GM12892 (cell line): Measurements from ENCODE around the gene CEP112.
"Not testable (repeated sequence)": the region's sequence is repeated elsewhere in the genome, so short reads cannot be mapped to it uniquely, and the experiment has no call there.

ENCODE experiments used
- DNase-seq: peaks from one replicate; pipeline ENCODE4 v3.0.0; 2011; ENCODE audit not compliant: insufficient read length
- FAIRE-seq: peaks from 2 replicates; lab custom pipeline; 2011; peaks lifted over from hg19 to GRCh38; lab: Jason Lieb, UNC
- POLR2A ChIP-seq: IDR thresholded peaks from 2 replicates; pipeline ENCODE4 v1.6.1; 2011; ENCODE audit warnings: low read depth, low read length, control low read depth
- POLR2AphosphoS5 ChIP-seq: IDR thresholded peaks from 2 replicates; pipeline ENCODE4 v1.6.1; 2011; ENCODE audit warnings: low read depth, low read length, control low read depth
- TAF1 ChIP-seq: IDR thresholded peaks from 2 replicates; pipeline ENCODE4 v1.6.1; 2011; ENCODE audit warnings: low read depth, mild to moderate bottlenecking, control low read depth, low read length, borderline replicate concordance

The CEP112 gene

GRCh38 chr17:65742403-65743307 is 449.3 kb downstream of the CEP112 start:
- DNase-seq (no peak), FAIRE-seq (no peak)
- TF ChIP-seq POLR2AphosphoS5 (no peak), TAF1 (no peak), POLR2A (no peak)

GRCh38 chr17:65741710-65742109 is 450.2 kb downstream of the CEP112 start:
- FAIRE-seq: no peak
- TF ChIP-seq POLR2A (no peak), POLR2AphosphoS5 (no peak), TAF1 (no peak)
- DNase-seq: no peak

- DNase-seq: no peak
- FAIRE-seq: no peak
Observed at GRCh38 chr17:65739034-65739433, 452.9 kb downstream of the CEP112 start.

GRCh38 chr17:65737451-65737850 is 454.5 kb downstream of the CEP112 start:
- DNase-seq: no peak
- FAIRE-seq: no peak
- TF ChIP-seq POLR2AphosphoS5 (no peak), TAF1 (no peak), POLR2A (no peak)

More at GRCh38 chr17:65739034-65739433, 452.9 kb downstream of the CEP112 start:
- TF ChIP-seq POLR2AphosphoS5 (no peak), POLR2A (no peak), TAF1 (no peak)

- TF ChIP-seq POLR2A: no peak
- TF ChIP-seq POLR2AphosphoS5: no peak
- no peak for TF ChIP-seq TAF1
Observed at GRCh38 chr17:65733314-65733713, 458.6 kb downstream of the CEP112 start.

GRCh38 chr17:65732667-65733066 is 459.3 kb downstream of the CEP112 start:
- FAIRE-seq, DNase-seq: not testable (repeated sequence)

More at GRCh38 chr17:65733314-65733713, 458.6 kb downstream of the CEP112 start:
- FAIRE-seq (no peak), DNase-seq (no peak)

- no peak for DNase-seq
- TF ChIP-seq POLR2AphosphoS5 (no peak), POLR2A (no peak), TAF1 (no peak)
- FAIRE-seq: no peak
Observed at GRCh38 chr17:65730711-65731169, 461.2 kb downstream of the CEP112 start.

- DNase-seq (no peak), FAIRE-seq (no peak)
- TF ChIP-seq POLR2AphosphoS5 (no peak), POLR2A (no peak), TAF1 (no peak)
Observed at GRCh38 chr17:65729207-65729606, 462.7 kb downstream of the CEP112 start.

- TF ChIP-seq TAF1 (no peak), POLR2A (no peak), POLR2AphosphoS5 (no peak)
- DNase-seq (no peak), FAIRE-seq (no peak)
Observed at GRCh38 chr17:65727832-65728231, 464.1 kb downstream of the CEP112 start.

- no peak for TF ChIP-seq TAF1
- TF ChIP-seq POLR2AphosphoS5: no peak
- TF ChIP-seq POLR2A: no peak
- DNase-seq: no peak
- FAIRE-seq: no peak
Observed at GRCh38 chr17:65727246-65727645, 464.7 kb downstream of the CEP112 start.

GRCh38 chr17:65723431-65724151 is 468.3 kb downstream of the CEP112 start:
- no peak for TF ChIP-seq TAF1
- no peak for TF ChIP-seq POLR2A
- no peak for TF ChIP-seq POLR2AphosphoS5
- DNase-seq (no peak), FAIRE-seq (no peak)

- no peak for FAIRE-seq
- no peak for TF ChIP-seq POLR2AphosphoS5
Observed at GRCh38 chr17:65718601-65719000, 473.3 kb downstream of the CEP112 start.

More at GRCh38 chr17:65718601-65719000, 473.3 kb downstream of the CEP112 start:
- no peak for DNase-seq
